Thoracic aorta (tissue), 2 donors: ENCODE measurements around the gene GSAP. TPM values are rescaled to one million over a fixed set of nuclear protein-coding genes. Genes with fewer than 3 reads are reported as not detected.

ENCODE experiments used
- ATAC-seq: fragments of 150-250 bp; one replicate; pipeline ENCODE4 v1.8.0; 2017; ENCODE audit warnings: low read depth; ENCODE audit not compliant: insufficient number of reproducible peaks, low FRiP score
- DNase-seq: peaks from one replicate; pipeline ENCODE4 v3.0.0-alpha.2; 2020; ENCODE audit warnings: low spot score
- H3K27ac ChIP-seq, 2 donors: fragments of 200-600 bp; sonication (generic); 1 replicate in 1 of 2; 2 replicates in 1 of 2; pipeline ENCODE4 v1.5.1; 2016; ENCODE audit warnings: mild to moderate bottlenecking in 2 of 2, moderate library complexity in 2 of 2
- H3K27me3 ChIP-seq: fragments of 200-600 bp; sonication (generic); replicated peaks from 2 replicates; pipeline ENCODE4 v1.6.0; 2016; ENCODE audit warnings: mild to moderate bottlenecking; ENCODE audit not compliant: insufficient read depth
- H3K36me3 ChIP-seq: fragments of 200-600 bp; sonication (generic); one replicate; pipeline ENCODE4 v1.5.1; 2016
- H3K4me1 ChIP-seq, 2 donors: fragments of 200-600 bp; sonication (generic); 1 replicate in 1 of 2; 2 replicates in 1 of 2; pipeline versions ENCODE4 v1.5.1 to v1.6.0; 2016; ENCODE audit warnings: low read depth in 2 of 2, mild to moderate bottlenecking in 1 of 2; ENCODE audit not compliant: control insufficient read depth in 1 of 2
- H3K4me3 ChIP-seq: fragments of 200-600 bp; sonication (generic); 2 replicates; pipeline ENCODE4 v1.5.1; 2016; ENCODE audit warnings: mild to moderate bottlenecking
- H3K9me3 ChIP-seq: fragments of 200-600 bp; sonication (generic); 2 replicates; pipeline ENCODE4 v1.5.1; 2016
- total RNA-seq, 2 donors: library from RNA; depleted of rRNA; stranded (reverse); fragments of >200 nt; gene quantifications; one replicate each; pipeline versions ENCODE4 v1.1.0 to v1.2.3, GENCODE V29; 2016
- TF ChIP-seq, protein P1 (sequence below): fragments of 200-600 bp; sonication (generic); IDR thresholded peaks from one replicate; pipeline ENCODE4 v1.5.1; 2019; ENCODE audit warnings: antibody characterized with exemption

Gene GSAP
- total RNA-seq, 2 donors from 2014 or later: 19.6 to 22.0 TPM

GRCh38 chr7:77441046-77441445 lies 24.9 kb upstream of the GSAP start:
- DNase-seq (no peak), ATAC-seq (no peak)
- TF ChIP-seq, protein P1, sequence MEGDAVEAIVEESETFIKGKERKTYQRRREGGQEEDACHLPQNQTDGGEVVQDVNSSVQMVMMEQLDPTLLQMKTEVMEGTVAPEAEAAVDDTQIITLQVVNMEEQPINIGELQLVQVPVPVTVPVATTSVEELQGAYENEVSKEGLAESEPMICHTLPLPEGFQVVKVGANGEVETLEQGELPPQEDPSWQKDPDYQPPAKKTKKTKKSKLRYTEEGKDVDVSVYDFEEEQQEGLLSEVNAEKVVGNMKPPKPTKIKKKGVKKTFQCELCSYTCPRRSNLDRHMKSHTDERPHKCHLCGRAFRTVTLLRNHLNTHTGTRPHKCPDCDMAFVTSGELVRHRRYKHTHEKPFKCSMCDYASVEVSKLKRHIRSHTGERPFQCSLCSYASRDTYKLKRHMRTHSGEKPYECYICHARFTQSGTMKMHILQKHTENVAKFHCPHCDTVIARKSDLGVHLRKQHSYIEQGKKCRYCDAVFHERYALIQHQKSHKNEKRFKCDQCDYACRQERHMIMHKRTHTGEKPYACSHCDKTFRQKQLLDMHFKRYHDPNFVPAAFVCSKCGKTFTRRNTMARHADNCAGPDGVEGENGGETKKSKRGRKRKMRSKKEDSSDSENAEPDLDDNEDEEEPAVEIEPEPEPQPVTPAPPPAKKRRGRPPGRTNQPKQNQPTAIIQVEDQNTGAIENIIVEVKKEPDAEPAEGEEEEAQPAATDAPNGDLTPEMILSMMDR: no peak
- Histone ChIP-seq H3K4me3 (no peak overlapping the region), H3K27ac (no peak overlapping the region), H3K4me1 (no peaks in the 10 kb centered on the region), H3K27me3 (no peaks in the 10 kb centered on the region), H3K36me3 (no peaks in the 10 kb centered on the region), H3K9me3 (no peaks in the 10 kb centered on the region)

DNA sequence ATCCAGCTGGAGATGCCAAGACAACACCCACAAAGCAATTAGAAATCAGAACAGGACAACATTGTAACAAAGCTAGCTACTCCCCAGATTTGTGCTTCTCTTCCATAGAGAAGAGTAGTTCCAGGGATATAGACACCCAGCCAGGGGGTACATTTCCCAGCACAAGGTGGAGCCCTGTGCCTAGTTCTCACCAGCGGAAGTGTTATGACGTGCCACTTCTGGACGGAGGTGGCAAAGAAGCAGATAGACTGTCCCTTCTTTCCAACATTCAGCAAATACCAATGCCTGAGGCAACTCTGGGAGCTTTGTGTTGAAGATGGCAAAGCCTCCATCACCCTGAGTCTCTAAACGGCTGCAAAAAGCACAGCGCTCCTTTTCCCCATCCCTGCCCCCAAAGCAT lies 23.4 kb upstream of the GSAP start:
- H3K27ac ChIP-seq: no peak overlapping the region
- no peaks in the 10 kb centered on the region for H3K36me3 ChIP-seq
- TF ChIP-seq, protein P1: no peak
- DNase-seq: no peak
- no peaks in the 10 kb centered on the region for H3K4me1 ChIP-seq
- no peak for ATAC-seq
- H3K4me3 ChIP-seq: no peak overlapping the region
- no peaks in the 10 kb centered on the region for H3K27me3 ChIP-seq
- H3K9me3 ChIP-seq: no peaks in the 10 kb centered on the region

GRCh38 chr7:77438131-77438530 lies 22.0 kb upstream of the GSAP start:
- no peak for DNase-seq
- H3K36me3 ChIP-seq: no peaks in the 10 kb centered on the region
- no peak overlapping the region for H3K27ac ChIP-seq
- no peaks in the 10 kb centered on the region for H3K4me1 ChIP-seq
- H3K9me3 ChIP-seq: no peaks in the 10 kb centered on the region
- no peaks in the 10 kb centered on the region for H3K27me3 ChIP-seq
- ATAC-seq: no peak
- no peak overlapping the region for H3K4me3 ChIP-seq
- TF ChIP-seq, protein P1: no peak

- H3K36me3 ChIP-seq: no peaks in the 10 kb centered on the region
- DNase-seq: no peak
- TF ChIP-seq, protein P1: no peak
- H3K27me3 ChIP-seq: no peaks in the 10 kb centered on the region
- H3K27ac ChIP-seq: no peak overlapping the region
- no peaks in the 10 kb centered on the region for H3K4me1 ChIP-seq
- H3K4me3 ChIP-seq: no peak overlapping the region
- H3K9me3 ChIP-seq: no peaks in the 10 kb centered on the region
- ATAC-seq: no peak
These were observed 18.6 kb upstream of the GSAP start for GRCh38 chr7:77434570-77435275.

- DNase-seq: no peak
- no peaks in the 10 kb centered on the region for H3K4me1 ChIP-seq
- ATAC-seq: no peak
- no peaks in the 10 kb centered on the region for H3K27me3 ChIP-seq
- TF ChIP-seq, protein P1: no peak
- H3K27ac ChIP-seq: no peak overlapping the region
- H3K9me3 ChIP-seq: no peaks in the 10 kb centered on the region
- H3K4me3 ChIP-seq: no peak overlapping the region
- no peaks in the 10 kb centered on the region for H3K36me3 ChIP-seq
These were observed 17.8 kb upstream of the GSAP start for GRCh38 chr7:77433901-77434300.
